GM12878 (cell line): ENCODE measurements around the gene GIPC3. TPM values are rescaled to one million over a fixed set of nuclear protein-coding genes. Genes with fewer than 3 reads are reported as not detected.
A peak's percentile ranks its signal among the peaks of the same experiment; 100 is the strongest.

Experiments used
- BCL3 ChIP-seq: IDR thresholded peaks from 2 replicates; pipeline ENCODE4 v1.6.1; 2011; ENCODE audit warnings: borderline replicate concordance, low read depth, mild to moderate bottlenecking, moderate library complexity, low read length; ENCODE audit not compliant: insufficient read depth, poor library complexity, severe bottlenecking
- BRCA1 ChIP-seq: IDR thresholded peaks from 2 replicates; pipeline ENCODE4 v1.6.1; 2011; ENCODE audit warnings: low read depth, low read length, improper control_type of control experiment
- CEBPB ChIP-seq, 2 experiments: fragments of 150-350 bp in 1 of 2; IDR thresholded peaks; 2 replicates each; pipeline ENCODE4 v1.6.1; 2012 to 2014; ENCODE audit warnings: low read depth in 2 of 2, low read length in 2 of 2, borderline replicate concordance in 1 of 2, inconsistent platforms in 1 of 2
- CHD1 ChIP-seq: IDR thresholded peaks from 2 replicates; pipeline ENCODE4 v1.6.1; 2012; ENCODE audit warnings: low read depth, low read length, improper control_type of control experiment
- FOS ChIP-seq: IDR thresholded peaks from 3 replicates; pipeline ENCODE4 v1.6.1; 2011; ENCODE audit warnings: borderline replicate concordance; ENCODE audit not compliant: insufficient read length; ENCODE audit errors: extremely low read depth
- IRF3 ChIP-seq: fragments of 450-650 bp; IDR thresholded peaks from 2 replicates; pipeline ENCODE4 v1.6.1; 2014; ENCODE audit warnings: mild to moderate bottlenecking
- IRF4 ChIP-seq: IDR thresholded peaks from 2 replicates; pipeline ENCODE4 v1.6.1; 2011; ENCODE audit warnings: low read depth, low read length
- KDM1A ChIP-seq: fragments of 200-600 bp; sonication (generic); IDR thresholded peaks from 2 replicates; pipeline ENCODE4 v1.6.1; 2016; ENCODE audit warnings: borderline replicate concordance
- MXI1 ChIP-seq: fragments of 150-350 bp; IDR thresholded peaks from 2 replicates; pipeline ENCODE4 v1.6.1; 2011; ENCODE audit warnings: low read depth, mild to moderate bottlenecking, inconsistent platforms, low read length, improper control_type of control experiment
- NFYB ChIP-seq: IDR thresholded peaks from 2 replicates; pipeline ENCODE4 v1.6.1; 2011; ENCODE audit warnings: low read depth, mild to moderate bottlenecking, low read length, improper control_type of control experiment, moderate library complexity; ENCODE audit not compliant: insufficient read depth
- POU2F2 ChIP-seq: IDR thresholded peaks from 3 replicates; pipeline ENCODE4 v1.6.1; 2011; ENCODE audit warnings: low read depth, mild to moderate bottlenecking, low read length, borderline replicate concordance
- PRDM15 ChIP-seq: fragments of 450-650 bp; formaldehyde crosslinking; IDR thresholded peaks from 2 replicates; pipeline ENCODE4 v1.4.0; 2020; ENCODE audit warnings: mild to moderate bottlenecking, moderate library complexity
- RELB ChIP-seq: fragments of 450-650 bp; IDR thresholded peaks from 2 replicates; pipeline ENCODE4 v1.6.1; 2017; ENCODE audit warnings: low read depth, mild to moderate bottlenecking, moderate library complexity
- SIN3A ChIP-seq: IDR thresholded peaks from 2 replicates; pipeline ENCODE4 v1.6.1; 2012; ENCODE audit warnings: low read depth, low read length, improper control_type of control experiment
- SRF ChIP-seq, 2 experiments: IDR thresholded peaks; 2 replicates each; pipeline ENCODE4 v1.6.1; 2011; ENCODE audit warnings: low read depth in 2 of 2, low read length in 2 of 2, mild to moderate bottlenecking in 1 of 2, moderate library complexity in 1 of 2
- ZNF217 ChIP-seq: fragments of 450-650 bp; IDR thresholded peaks from 2 replicates; pipeline ENCODE4 v1.6.1; 2017; ENCODE audit warnings: antibody characterized with exemption, mild to moderate bottlenecking
- polyA plus RNA-seq, 11 experiments: library from polyadenylated mRNA; depleted of rRNA in 4 of 11; unstranded in 6 of 11; stranded (reverse) in 5 of 11; fragments of >200 nt; fragmentation: Nextera tagmentation in 4 of 11; fragmentation: Illumina TruSeq in 1 of 11; extraction: Ambion mirVana in 4 of 11; extraction: Trizol in 1 of 11; gene quantifications; 1 replicate in 1 of 11; 2 replicates in 10 of 11; pipeline versions ENCODE4 v1.2.1 to v1.2.3, GENCODE V29; 2011 to 2016; ENCODE audit warnings: inconsistent platforms in 2 of 11, missing spikeins in 2 of 11, low read depth in 1 of 11
- total RNA-seq, 4 experiments: library from RNA; depleted of rRNA in 3 of 4; stranded (reverse); fragments of >200 nt in 3 of 4; fragmentation: Illumina TruSeq in 1 of 4; extraction: Trizol in 1 of 4; gene quantifications; 2 replicates each; pipeline versions ENCODE4 v1.2.1 to v1.2.3, GENCODE V29; 2013 to 2021
- TF ChIP-seq, protein P1 (sequence below): fragments of 450-650 bp; IDR thresholded peaks from 2 replicates; pipeline ENCODE4 v1.6.1; 2018; ENCODE audit warnings: mild to moderate bottlenecking, low read depth, moderate library complexity; ENCODE audit not compliant: partially characterized antibody
- TF ChIP-seq, protein P2 (sequence below): IDR thresholded peaks from 2 replicates; pipeline ENCODE4 v1.6.1; 2012; ENCODE audit warnings: low read depth, low read length, improper control_type of control experiment

The GIPC3 gene
- total and polyA plus RNA-seq, 10 of the 15 experiments (the other 5 are each of a cell fraction or from before 2014, with no cell fraction given), result not detected

GRCh38 chr19:3572132-3572854, 13.0 kb upstream of the GIPC3 start (continued):
- TF ChIP-seq BCL3 (no peak), IRF4 (no peak), NFYB (peak; percentile 97), POU2F2 (peak; percentile 52; the same call in 1 of the 3 replicates), SIN3A (no peak), IRF3 (peak; percentile 63; the same call in 1 of the 2 replicates), SRF (IDR thresholded peaks at IDR 0.05; ENCODE audit: low read depth in 2 of 2, low read length in 2 of 2) (no peak), CEBPB (IDR thresholded peaks at IDR 0.05; ENCODE audit: borderline replicate concordance in 1 of 2, low read depth in 2 of 2, low read length in 2 of 2) (no peak), BRCA1 (no peak), PRDM15 (CRISPR knock-in tag) (no peak), MXI1 (peak; percentile 78), CHD1 (no peak), ZNF217 (no peak), FOS (peak; percentile 18), KDM1A (no peak), RELB (peak; percentile 81)
- TF ChIP-seq, protein P1, sequence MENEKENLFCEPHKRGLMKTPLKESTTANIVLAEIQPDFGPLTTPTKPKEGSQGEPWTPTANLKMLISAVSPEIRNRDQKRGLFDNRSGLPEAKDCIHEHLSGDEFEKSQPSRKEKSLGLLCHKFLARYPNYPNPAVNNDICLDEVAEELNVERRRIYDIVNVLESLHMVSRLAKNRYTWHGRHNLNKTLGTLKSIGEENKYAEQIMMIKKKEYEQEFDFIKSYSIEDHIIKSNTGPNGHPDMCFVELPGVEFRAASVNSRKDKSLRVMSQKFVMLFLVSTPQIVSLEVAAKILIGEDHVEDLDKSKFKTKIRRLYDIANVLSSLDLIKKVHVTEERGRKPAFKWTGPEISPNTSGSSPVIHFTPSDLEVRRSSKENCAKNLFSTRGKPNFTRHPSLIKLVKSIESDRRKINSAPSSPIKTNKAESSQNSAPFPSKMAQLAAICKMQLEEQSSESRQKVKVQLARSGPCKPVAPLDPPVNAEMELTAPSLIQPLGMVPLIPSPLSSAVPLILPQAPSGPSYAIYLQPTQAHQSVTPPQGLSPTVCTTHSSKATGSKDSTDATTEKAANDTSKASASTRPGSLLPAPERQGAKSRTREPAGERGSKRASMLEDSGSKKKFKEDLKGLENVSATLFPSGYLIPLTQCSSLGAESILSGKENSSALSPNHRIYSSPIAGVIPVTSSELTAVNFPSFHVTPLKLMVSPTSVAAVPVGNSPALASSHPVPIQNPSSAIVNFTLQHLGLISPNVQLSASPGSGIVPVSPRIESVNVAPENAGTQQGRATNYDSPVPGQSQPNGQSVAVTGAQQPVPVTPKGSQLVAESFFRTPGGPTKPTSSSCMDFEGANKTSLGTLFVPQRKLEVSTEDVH, result no peak
- TF ChIP-seq, protein P2, sequence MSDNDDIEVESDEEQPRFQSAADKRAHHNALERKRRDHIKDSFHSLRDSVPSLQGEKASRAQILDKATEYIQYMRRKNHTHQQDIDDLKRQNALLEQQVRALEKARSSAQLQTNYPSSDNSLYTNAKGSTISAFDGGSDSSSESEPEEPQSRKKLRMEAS, result no peak
